ENCODE data around the gene TSHZ1.

GRCh38 chr18:75261430-75262223, 51.0 kb downstream of the TSHZ1 start:
- TF ChIP-seq CTCF (IDR thresholded peaks at IDR 0.05) (no peak), POLR2A (IDR thresholded peaks at IDR 0.05) (no peak)

All from esophagus squamous epithelium (tissue), 4 donors.